ENCODE data around the gene LRRC27. TPM values are rescaled to one million over a fixed set of nuclear protein-coding genes. Genes with fewer than 3 reads are reported as not detected.

Gene LRRC27
- total RNA-seq, 1 donor from 2014 or later, result 3.8 TPM

DNA sequence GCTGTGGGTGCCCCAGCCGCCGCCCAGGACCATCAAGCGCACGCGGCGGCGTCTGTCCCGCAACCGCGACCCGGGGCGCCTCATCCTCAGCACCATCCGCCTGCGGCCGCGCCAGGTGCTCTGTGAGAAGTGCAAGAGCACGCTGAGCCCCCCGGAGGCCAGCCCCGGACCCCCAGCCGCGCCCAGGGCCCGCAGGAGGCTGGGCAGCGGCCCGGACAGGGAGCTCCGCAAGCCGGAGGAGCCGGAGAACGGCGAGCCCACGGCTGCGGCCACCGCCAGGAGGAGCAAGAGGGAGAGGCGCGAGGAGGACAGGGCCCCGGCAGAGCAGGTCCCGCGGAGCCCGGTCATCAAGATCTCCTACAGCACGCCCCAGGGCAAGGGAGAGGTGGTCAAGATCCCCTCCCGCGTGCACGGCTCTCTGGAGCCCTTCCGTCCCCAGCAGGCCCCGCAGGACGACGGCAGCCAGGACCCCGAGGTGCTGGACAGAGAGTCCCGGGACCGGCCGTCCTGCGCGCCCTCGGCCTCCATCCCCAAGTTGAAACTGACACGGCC is 73.0 kb downstream of the LRRC27 start:
- peaks cover 53% of the 10 kb centered on the region for H3K4me1 ChIP-seq

GRCh38 chr10:132405463-132405991 is 73.5 kb downstream of the LRRC27 start:
- H3K4me1 ChIP-seq, result peaks cover 48% of the 10 kb centered on the region
- DNase-seq, result no peak

More for the DNA sequence above, 73.0 kb downstream of the LRRC27 start:
- DNase-seq, result no peak
- Histone ChIP-seq H3K27ac (replicated peaks) (no peak overlapping the region), H3K4me3 (no peak overlapping the region), H3K9me3 (replicated peaks) (no peaks in the 10 kb centered on the region), H3K36me3 (peaks cover 19% of the 10 kb centered on the region), H3K27me3 (ENCODE audit: low read depth) (no peaks in the 10 kb centered on the region)
- intact Hi-C loops (cut with micrococcal nuclease), result no loop called here
- TF ChIP-seq, protein P1, sequence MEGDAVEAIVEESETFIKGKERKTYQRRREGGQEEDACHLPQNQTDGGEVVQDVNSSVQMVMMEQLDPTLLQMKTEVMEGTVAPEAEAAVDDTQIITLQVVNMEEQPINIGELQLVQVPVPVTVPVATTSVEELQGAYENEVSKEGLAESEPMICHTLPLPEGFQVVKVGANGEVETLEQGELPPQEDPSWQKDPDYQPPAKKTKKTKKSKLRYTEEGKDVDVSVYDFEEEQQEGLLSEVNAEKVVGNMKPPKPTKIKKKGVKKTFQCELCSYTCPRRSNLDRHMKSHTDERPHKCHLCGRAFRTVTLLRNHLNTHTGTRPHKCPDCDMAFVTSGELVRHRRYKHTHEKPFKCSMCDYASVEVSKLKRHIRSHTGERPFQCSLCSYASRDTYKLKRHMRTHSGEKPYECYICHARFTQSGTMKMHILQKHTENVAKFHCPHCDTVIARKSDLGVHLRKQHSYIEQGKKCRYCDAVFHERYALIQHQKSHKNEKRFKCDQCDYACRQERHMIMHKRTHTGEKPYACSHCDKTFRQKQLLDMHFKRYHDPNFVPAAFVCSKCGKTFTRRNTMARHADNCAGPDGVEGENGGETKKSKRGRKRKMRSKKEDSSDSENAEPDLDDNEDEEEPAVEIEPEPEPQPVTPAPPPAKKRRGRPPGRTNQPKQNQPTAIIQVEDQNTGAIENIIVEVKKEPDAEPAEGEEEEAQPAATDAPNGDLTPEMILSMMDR (IDR thresholded peaks at IDR 0.05; ENCODE audit: borderline replicate concordance), result no peak

DNA sequence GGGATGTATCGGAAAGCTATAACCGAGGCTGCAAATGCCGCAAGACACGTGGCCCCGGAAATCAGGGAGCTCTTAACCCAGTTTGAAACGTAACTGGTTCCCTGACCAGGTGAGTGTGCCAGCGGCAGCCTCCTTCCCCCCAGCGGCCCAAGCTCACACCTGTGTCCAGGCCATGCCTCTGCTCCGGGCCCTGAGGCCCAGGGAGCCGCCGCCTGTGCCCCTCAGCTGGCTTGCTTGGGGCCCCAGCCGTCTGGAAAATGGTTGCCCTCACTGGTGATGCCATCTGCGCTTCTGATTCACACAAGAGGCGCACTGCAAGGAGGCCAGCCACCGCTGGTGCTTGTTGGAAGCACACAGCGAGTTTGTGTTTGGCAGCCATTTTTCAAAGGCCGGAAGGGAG is 74.2 kb downstream of the LRRC27 start:
- Histone ChIP-seq H3K27ac (replicated peaks) (peak overlapping the region; percentile 86), H3K4me3 (no peak overlapping the region), H3K36me3 (peaks cover 19% of the 10 kb centered on the region), H3K9me3 (replicated peaks) (no peaks in the 10 kb centered on the region), H3K27me3 (ENCODE audit: low read depth) (no peaks in the 10 kb centered on the region), H3K4me1 (peaks cover 45% of the 10 kb centered on the region)
- TF ChIP-seq, protein P1 (IDR thresholded peaks at IDR 0.05; ENCODE audit: borderline replicate concordance), result no peak
- intact Hi-C loops (cut with micrococcal nuclease), result no loop called here
- DNase-seq, result no peak

More at GRCh38 chr10:132405463-132405991, 73.5 kb downstream of the LRRC27 start:
- no peak overlapping the region for H3K27ac ChIP-seq (replicated peaks)
- H3K4me3 ChIP-seq, result no peak overlapping the region
- intact Hi-C loops (cut with micrococcal nuclease), result no loop called here
- H3K27me3 ChIP-seq (ENCODE audit: low read depth), result no peaks in the 10 kb centered on the region
- peaks cover 19% of the 10 kb centered on the region for H3K36me3 ChIP-seq
- no peaks in the 10 kb centered on the region for H3K9me3 ChIP-seq (replicated peaks)
- TF ChIP-seq, protein P1 (IDR thresholded peaks at IDR 0.05; ENCODE audit: borderline replicate concordance), result no peak

GRCh38 chr10:132406750-132407149 is 74.8 kb downstream of the LRRC27 start:
- peaks cover 19% of the 10 kb centered on the region for H3K36me3 ChIP-seq
- H3K9me3 ChIP-seq (replicated peaks), result no peaks in the 10 kb centered on the region
- H3K4me1 ChIP-seq, result peaks cover 45% of the 10 kb centered on the region
- intact Hi-C loops (cut with micrococcal nuclease), result no loop called here
- peak overlapping the region; percentile 86 for H3K27ac ChIP-seq (replicated peaks)
- no peaks in the 10 kb centered on the region for H3K27me3 ChIP-seq (ENCODE audit: low read depth)
- no peak overlapping the region for H3K4me3 ChIP-seq
- DNase-seq, result no peak
- TF ChIP-seq, protein P1 (IDR thresholded peaks at IDR 0.05; ENCODE audit: borderline replicate concordance), result no peak

GRCh38 chr10:132407243-132407746 is 75.3 kb downstream of the LRRC27 start:
- peak overlapping the region; percentile 44 for H3K4me3 ChIP-seq
- no peaks in the 10 kb centered on the region for H3K27me3 ChIP-seq (ENCODE audit: low read depth)
- TF ChIP-seq, protein P1 (IDR thresholded peaks at IDR 0.05; ENCODE audit: borderline replicate concordance), result no peak
- peak; percentile 74 for DNase-seq
- intact Hi-C loops (cut with micrococcal nuclease), result no loop called here
- H3K9me3 ChIP-seq (replicated peaks), result no peaks in the 10 kb centered on the region
- peaks cover 19% of the 10 kb centered on the region for H3K36me3 ChIP-seq
- H3K4me1 ChIP-seq, result peaks cover 45% of the 10 kb centered on the region
- peak overlapping the region; percentile 86 for H3K27ac ChIP-seq (replicated peaks)
